Fibroblast of pulmonary artery (primary cell): ENCODE data around the gene ATOH8.

ENCODE experiments used
- DNase-seq: peaks from one replicate; pipeline ENCODE4 v3.0.0-alpha.2; 2010; ENCODE audit warnings: low read depth
- H3K4me3 ChIP-seq: replicated peaks from 2 replicates; pipeline ENCODE4 v1.5.1; 2011; ENCODE audit warnings: low read depth, mild to moderate bottlenecking, control low read depth, low read length, moderate library complexity
- CTCF ChIP-seq: IDR thresholded peaks from 2 replicates; pipeline ENCODE4 v1.5.1; 2011; ENCODE audit warnings: mild to moderate bottlenecking, control low read depth, low read length, inconsistent platforms; ENCODE audit errors: missing control alignments

The ATOH8 gene

GRCh38 chr2:85786444-85786843 lies 32.7 kb downstream of the ATOH8 start:
- TF ChIP-seq CTCF, result no peak
- no peak overlapping the region for H3K4me3 ChIP-seq
- no peak for DNase-seq

- no peak for DNase-seq
- TF ChIP-seq CTCF, result no peak
Observed at GRCh38 chr2:85786865-85787264, 33.1 kb downstream of the ATOH8 start.

GRCh38 chr2:85787282-85787980 lies 33.6 kb downstream of the ATOH8 start:
- H3K4me3 ChIP-seq, result no peak overlapping the region
- no peak for TF ChIP-seq CTCF
- no peak for DNase-seq

More at GRCh38 chr2:85786865-85787264, 33.1 kb downstream of the ATOH8 start:
- H3K4me3 ChIP-seq, result no peak overlapping the region

- no peak for TF ChIP-seq CTCF
- DNase-seq, result no peak
- no peak overlapping the region for H3K4me3 ChIP-seq
Observed at GRCh38 chr2:85787981-85788340, 34.2 kb downstream of the ATOH8 start.

GRCh38 chr2:85788603-85789002 lies 34.8 kb downstream of the ATOH8 start:
- no peak overlapping the region for H3K4me3 ChIP-seq
- TF ChIP-seq CTCF, result no peak
- no peak for DNase-seq

GRCh38 chr2:85789271-85789670 lies 35.5 kb downstream of the ATOH8 start:
- H3K4me3 ChIP-seq, result no peak overlapping the region
- TF ChIP-seq CTCF, result no peak
- DNase-seq, result peak; percentile 56

GRCh38 chr2:85790032-85790431 lies 36.2 kb downstream of the ATOH8 start:
- TF ChIP-seq CTCF, result no peak
- no peak overlapping the region for H3K4me3 ChIP-seq
- no peak for DNase-seq
